ENCODE data around the gene RADX.

RADX gene

GRCh38 chrX:106611679-106612392 lies at the start of gene RADX:
TSS of gene RADX (plus strand) at chrX:106611978. CDS start at chrX:106612081, 103 bp downstream.
- Mint-ChIP-seq H3K9me3 (no peaks in the 10 kb centered on the region), H3K27me3 (no peaks in the 10 kb centered on the region), H3K4me1 (peaks cover 30% of the 10 kb centered on the region), H3K27ac (peak within 1 kb of the TSS; percentile 90), H3K36me3 (no peaks in the 10 kb centered on the region), H3K4me3 (peak within 1 kb of the TSS; percentile 95)

- Mint-ChIP-seq H3K27ac (no peak overlapping the region), H3K36me3 (no peaks in the 10 kb centered on the region), H3K9me3 (no peaks in the 10 kb centered on the region), H3K27me3 (peaks cover 12% of the 10 kb centered on the region), H3K4me3 (no peak overlapping the region), H3K4me1 (no peaks in the 10 kb centered on the region)
Observed at GRCh38 chrX:106564986-106565385, 46.8 kb upstream of the RADX start.

- H3K9me3 Mint-ChIP-seq, result no peaks in the 10 kb centered on the region
- peaks cover 12% of the 10 kb centered on the region for H3K27me3 Mint-ChIP-seq
- no peak overlapping the region for H3K27ac Mint-ChIP-seq
- H3K4me1 Mint-ChIP-seq, result no peaks in the 10 kb centered on the region
- no peak overlapping the region for H3K4me3 Mint-ChIP-seq
- H3K36me3 Mint-ChIP-seq, result no peaks in the 10 kb centered on the region
Observed at GRCh38 chrX:106566362-106566761, 45.4 kb upstream of the RADX start.

- Mint-ChIP-seq H3K27ac (no peak overlapping the region), H3K27me3 (peaks cover 3% of the 10 kb centered on the region), H3K4me1 (no peaks in the 10 kb centered on the region), H3K36me3 (peaks cover 2% of the 10 kb centered on the region), H3K9me3 (no peaks in the 10 kb centered on the region), H3K4me3 (no peak overlapping the region)
Observed at GRCh38 chrX:106581856-106582255, 29.9 kb upstream of the RADX start.

- Mint-ChIP-seq H3K4me1 (no peaks in the 10 kb centered on the region), H3K9me3 (no peaks in the 10 kb centered on the region), H3K4me3 (no peak overlapping the region), H3K27ac (no peak overlapping the region), H3K27me3 (no peaks in the 10 kb centered on the region), H3K36me3 (no peaks in the 10 kb centered on the region)
Observed at GRCh38 chrX:106585478-106585877, 26.3 kb upstream of the RADX start.

- H3K27ac Mint-ChIP-seq, result no peak overlapping the region
- H3K36me3 Mint-ChIP-seq, result no peaks in the 10 kb centered on the region
- no peaks in the 10 kb centered on the region for H3K27me3 Mint-ChIP-seq
- H3K9me3 Mint-ChIP-seq, result no peaks in the 10 kb centered on the region
- no peaks in the 10 kb centered on the region for H3K4me1 Mint-ChIP-seq
- H3K4me3 Mint-ChIP-seq, result no peak overlapping the region
Observed at GRCh38 chrX:106588801-106589200, 23.0 kb upstream of the RADX start.

GRCh38 chrX:106599411-106599810 lies 12.4 kb upstream of the RADX start:
- Mint-ChIP-seq H3K27me3 (peaks cover 1% of the 10 kb centered on the region), H3K27ac (no peak overlapping the region), H3K36me3 (no peaks in the 10 kb centered on the region), H3K9me3 (no peaks in the 10 kb centered on the region), H3K4me3 (no peak overlapping the region), H3K4me1 (no peaks in the 10 kb centered on the region)

- H3K27ac Mint-ChIP-seq, result no peak overlapping the region
- no peaks in the 10 kb centered on the region for H3K36me3 Mint-ChIP-seq
- peaks cover 10% of the 10 kb centered on the region for H3K4me1 Mint-ChIP-seq
- no peak overlapping the region for H3K4me3 Mint-ChIP-seq
- no peaks in the 10 kb centered on the region for H3K27me3 Mint-ChIP-seq
- H3K9me3 Mint-ChIP-seq, result no peaks in the 10 kb centered on the region
Observed at GRCh38 chrX:106606571-106606970, 5.2 kb upstream of the RADX start.

- H3K27me3 Mint-ChIP-seq, result no peaks in the 10 kb centered on the region
- H3K27ac Mint-ChIP-seq, result no peak overlapping the region
- peaks cover 16% of the 10 kb centered on the region for H3K4me1 Mint-ChIP-seq
- H3K36me3 Mint-ChIP-seq, result no peaks in the 10 kb centered on the region
- H3K9me3 Mint-ChIP-seq, result no peaks in the 10 kb centered on the region
- H3K4me3 Mint-ChIP-seq, result no peak overlapping the region
Observed at GRCh38 chrX:106608016-106608415, 3.8 kb upstream of the RADX start.

GRCh38 chrX:106611317-106611678 lies 480 bp upstream of the RADX start:
- Mint-ChIP-seq H3K27me3 (no peaks in the 10 kb centered on the region), H3K4me1 (peaks cover 30% of the 10 kb centered on the region), H3K36me3 (no peaks in the 10 kb centered on the region), H3K4me3 (peak overlapping the region; percentile 95), H3K9me3 (no peaks in the 10 kb centered on the region), H3K27ac (peak overlapping the region; percentile 90)

- Mint-ChIP-seq H3K27ac (peak overlapping the region; percentile 83), H3K36me3 (no peaks in the 10 kb centered on the region), H3K4me1 (peaks cover 30% of the 10 kb centered on the region), H3K9me3 (no peaks in the 10 kb centered on the region), H3K4me3 (peak overlapping the region; percentile 95), H3K27me3 (no peaks in the 10 kb centered on the region)
Observed at GRCh38 chrX:106612393-106612763, 600 bp downstream of the RADX start.

- H3K4me1 Mint-ChIP-seq, result peaks cover 23% of the 10 kb centered on the region
- H3K27me3 Mint-ChIP-seq, result no peaks in the 10 kb centered on the region
- H3K9me3 Mint-ChIP-seq, result no peaks in the 10 kb centered on the region
- H3K36me3 Mint-ChIP-seq, result no peaks in the 10 kb centered on the region
- H3K4me3 Mint-ChIP-seq, result peak overlapping the region; percentile 95
- H3K27ac Mint-ChIP-seq, result no peak overlapping the region
Observed at GRCh38 chrX:106613277-106613676, 1.5 kb downstream of the RADX start.

- no peaks in the 10 kb centered on the region for H3K27me3 Mint-ChIP-seq
- no peaks in the 10 kb centered on the region for H3K9me3 Mint-ChIP-seq
- no peak overlapping the region for H3K27ac Mint-ChIP-seq
- H3K4me1 Mint-ChIP-seq, result peaks cover 19% of the 10 kb centered on the region
- no peak overlapping the region for H3K4me3 Mint-ChIP-seq
- no peaks in the 10 kb centered on the region for H3K36me3 Mint-ChIP-seq
Observed at GRCh38 chrX:106615041-106615440, 3.3 kb downstream of the RADX start.

- Mint-ChIP-seq H3K36me3 (no peaks in the 10 kb centered on the region), H3K9me3 (no peaks in the 10 kb centered on the region), H3K4me1 (peaks cover 9% of the 10 kb centered on the region), H3K27ac (no peak overlapping the region), H3K27me3 (no peaks in the 10 kb centered on the region), H3K4me3 (no peak overlapping the region)
Observed at GRCh38 chrX:106619797-106620196, 8.0 kb downstream of the RADX start.

GRCh38 chrX:106621836-106622235 lies 10.1 kb downstream of the RADX start:
- no peaks in the 10 kb centered on the region for H3K27me3 Mint-ChIP-seq
- no peaks in the 10 kb centered on the region for H3K4me1 Mint-ChIP-seq
- H3K4me3 Mint-ChIP-seq, result no peak overlapping the region
- H3K27ac Mint-ChIP-seq, result no peak overlapping the region
- peaks cover 1% of the 10 kb centered on the region for H3K36me3 Mint-ChIP-seq
- H3K9me3 Mint-ChIP-seq, result no peaks in the 10 kb centered on the region

GRCh38 chrX:106626789-106627188 lies 15.0 kb downstream of the RADX start:
- peaks cover 3% of the 10 kb centered on the region for H3K36me3 Mint-ChIP-seq
- no peaks in the 10 kb centered on the region for H3K27me3 Mint-ChIP-seq
- H3K4me1 Mint-ChIP-seq, result no peaks in the 10 kb centered on the region
- no peak overlapping the region for H3K27ac Mint-ChIP-seq
- no peaks in the 10 kb centered on the region for H3K9me3 Mint-ChIP-seq
- H3K4me3 Mint-ChIP-seq, result no peak overlapping the region

GRCh38 chrX:106631615-106632014 lies 19.8 kb downstream of the RADX start:
- Mint-ChIP-seq H3K4me1 (no peaks in the 10 kb centered on the region), H3K27me3 (no peaks in the 10 kb centered on the region), H3K27ac (no peak overlapping the region), H3K36me3 (peaks cover 2% of the 10 kb centered on the region), H3K9me3 (no peaks in the 10 kb centered on the region), H3K4me3 (no peak overlapping the region)

Measured in activated naive CD4-positive, alpha-beta T cell treated with anti-CD3 and anti-CD28 coated beads, Interleukin-2, amount 50 U/mL, for 24 hours (primary cell).